ENCODE data around the gene ENTPD6. TPM values are rescaled to one million over a fixed set of nuclear protein-coding genes. Genes with fewer than 3 reads are reported as not detected.

The ENTPD6 gene
- total and polyA plus RNA-seq, 2 of the 4 experiments (the other 2 are of a cell fraction): 61.1 to 98.6 TPM

DNA sequence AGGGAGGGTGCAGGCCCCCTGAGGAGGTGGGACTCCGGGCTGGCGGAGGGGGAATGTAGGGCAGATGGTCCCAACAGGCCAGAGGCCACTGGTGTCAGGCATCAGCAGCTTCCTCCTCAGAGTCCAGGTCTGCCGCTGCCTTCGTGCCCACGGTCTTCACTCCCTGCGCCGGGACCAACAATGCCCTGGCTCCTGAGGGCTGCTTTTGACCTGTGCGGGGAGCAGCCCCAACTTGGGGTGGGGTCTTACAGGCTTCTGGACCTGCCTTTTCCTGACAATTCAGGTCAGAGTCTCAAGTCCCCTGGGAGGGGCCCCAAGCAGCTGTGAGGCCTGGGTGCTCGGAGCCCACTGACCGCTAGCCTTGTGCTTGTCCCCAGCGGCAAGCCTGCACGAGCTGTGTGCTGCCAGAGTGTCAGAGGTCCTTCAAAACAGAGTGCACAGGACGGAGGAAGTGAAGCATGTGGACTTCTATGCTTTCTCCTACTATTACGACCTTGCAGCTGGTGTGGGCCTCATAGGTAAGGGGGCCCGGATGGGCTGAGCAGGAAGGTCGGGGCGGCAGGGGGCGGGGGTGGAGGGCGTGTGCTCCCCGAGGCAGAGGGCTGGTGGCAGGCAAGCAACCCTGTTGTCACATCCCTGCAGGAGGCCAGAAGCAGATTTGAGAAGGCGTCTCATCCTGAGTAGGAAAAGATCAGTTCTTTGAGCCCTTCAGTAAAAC lies 27.1 kb downstream of the ENTPD6 start:
- peak overlapping the region in 1 of 2 experiments; percentile 42; a peak in 1 of 4 replicates for H4K8ac ChIP-seq (ENCODE audit: low read depth in 2 of 2, low read length in 2 of 2)
- peaks cover 0 to 11% of the 10 kb centered on the region in 2 experiments; a peak in 2 of 4 replicates for H3K79me1 ChIP-seq (ENCODE audit: low read depth in 1 of 2, low read length in 2 of 2)
- H2AFZ ChIP-seq (replicated peaks; ENCODE audit: low read length, poor library complexity): peak overlapping the region; percentile 75
- in situ Hi-C loops (cut with MboI; ENCODE audit: low sequenced_read_pairs) (no loop called here), dilution Hi-C loops (cut with HindIII; ENCODE audit: low sequenced_read_pairs, unreplicated experiment) (no loop called here), intact Hi-C loops (cut with micrococcal nuclease) (loop anchor here (2.0 kb wide), 1 partner anchor 26 kb away; the partner anchor contains the start of gene PYGB)
- H3K9me1 ChIP-seq (ENCODE audit: insufficient read depth, low read length): peaks cover 12% of the 10 kb centered on the region
- H3K4me2 ChIP-seq (ENCODE audit: low read depth, low read length): no peak overlapping the region
- ChIA-PET POLR2A (ENCODE audit: unreplicated experiment) (no interaction called here), CTCF (interaction anchor here (1.3 kb wide), 1 partner anchor 25 kb away, joined by 6 read pairs; no protein-coding TSS in a partner anchor)
- H3K36me3 ChIP-seq (ENCODE audit: control insufficient read depth, insufficient read depth, low read length): peaks cover 18% of the 10 kb centered on the region
- no peak overlapping the region for H3K4me3 ChIP-seq (ENCODE audit: insufficient read depth, low read depth, low read length)
- peak overlapping the region; percentile 52 for H4K91ac ChIP-seq (ENCODE audit: insufficient read depth, low read depth, low read length)
- peak overlapping the region; percentile 7 for H2BK5ac ChIP-seq (ENCODE audit: low read depth, low read length, poor library complexity, severe bottlenecking)
- 70% methylated on average over 7 of the region's 21 CpGs; no CpG with 5 or more reads in 1 of the 2 experiments for WGBS, 2 experiments (ENCODE audit: extremely low coverage in 2 of 2, insufficient read length in 1 of 2)
- H3K9ac ChIP-seq (ENCODE audit: low read depth, low read length): no peak overlapping the region
- peak overlapping the region; percentile 83 for H2BK120ac ChIP-seq (ENCODE audit: low read depth, low read length)
- H2BK15ac ChIP-seq (ENCODE audit: low read depth, low read length): peak overlapping the region; percentile 9; the same call in 2 of the 3 replicates
- no peak overlapping the region for H3K56ac ChIP-seq (ENCODE audit: extremely low read depth, insufficient read depth, low read length)
- no peaks in the 10 kb centered on the region for H3K27me3 ChIP-seq (ENCODE audit: control insufficient read depth, insufficient read depth, low read length)
- no peak for TF ChIP-seq NFE2L2 (IDR thresholded peaks at IDR 0.05; ENCODE audit: low read depth, low read length)
- no peak for TF ChIP-seq CHD1 (IDR thresholded peaks at IDR 0.05; ENCODE audit: low read depth, low read length)
- TF ChIP-seq RCOR1 (IDR thresholded peaks at IDR 0.05; ENCODE audit: insufficient replicate concordance, low read length): no peak
- TF ChIP-seq, protein P1, sequence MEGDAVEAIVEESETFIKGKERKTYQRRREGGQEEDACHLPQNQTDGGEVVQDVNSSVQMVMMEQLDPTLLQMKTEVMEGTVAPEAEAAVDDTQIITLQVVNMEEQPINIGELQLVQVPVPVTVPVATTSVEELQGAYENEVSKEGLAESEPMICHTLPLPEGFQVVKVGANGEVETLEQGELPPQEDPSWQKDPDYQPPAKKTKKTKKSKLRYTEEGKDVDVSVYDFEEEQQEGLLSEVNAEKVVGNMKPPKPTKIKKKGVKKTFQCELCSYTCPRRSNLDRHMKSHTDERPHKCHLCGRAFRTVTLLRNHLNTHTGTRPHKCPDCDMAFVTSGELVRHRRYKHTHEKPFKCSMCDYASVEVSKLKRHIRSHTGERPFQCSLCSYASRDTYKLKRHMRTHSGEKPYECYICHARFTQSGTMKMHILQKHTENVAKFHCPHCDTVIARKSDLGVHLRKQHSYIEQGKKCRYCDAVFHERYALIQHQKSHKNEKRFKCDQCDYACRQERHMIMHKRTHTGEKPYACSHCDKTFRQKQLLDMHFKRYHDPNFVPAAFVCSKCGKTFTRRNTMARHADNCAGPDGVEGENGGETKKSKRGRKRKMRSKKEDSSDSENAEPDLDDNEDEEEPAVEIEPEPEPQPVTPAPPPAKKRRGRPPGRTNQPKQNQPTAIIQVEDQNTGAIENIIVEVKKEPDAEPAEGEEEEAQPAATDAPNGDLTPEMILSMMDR (conservative IDR thresholded peaks at IDR 0.05; ENCODE audit: low read depth, low read length): no peak
- TF ChIP-seq MAFK (IDR thresholded peaks at IDR 0.05; ENCODE audit: low read depth, low read length): no peak
- TF ChIP-seq ELK1 (IDR thresholded peaks at IDR 0.05; ENCODE audit: borderline replicate concordance, low read depth, low read length): no peak
- no peak for TF ChIP-seq RFX5 (IDR thresholded peaks at IDR 0.05; ENCODE audit: low read depth, low read length)
- TF ChIP-seq BHLHE40 (IDR thresholded peaks at IDR 0.05; ENCODE audit: low read depth, low read length): no peak
- TF ChIP-seq RAD21 (IDR thresholded peaks at IDR 0.05; ENCODE audit: low read length): no peak
- TF ChIP-seq MXI1 (IDR thresholded peaks at IDR 0.05; ENCODE audit: borderline replicate concordance, low read depth, low read length): no peak
- TF ChIP-seq, protein P2, sequence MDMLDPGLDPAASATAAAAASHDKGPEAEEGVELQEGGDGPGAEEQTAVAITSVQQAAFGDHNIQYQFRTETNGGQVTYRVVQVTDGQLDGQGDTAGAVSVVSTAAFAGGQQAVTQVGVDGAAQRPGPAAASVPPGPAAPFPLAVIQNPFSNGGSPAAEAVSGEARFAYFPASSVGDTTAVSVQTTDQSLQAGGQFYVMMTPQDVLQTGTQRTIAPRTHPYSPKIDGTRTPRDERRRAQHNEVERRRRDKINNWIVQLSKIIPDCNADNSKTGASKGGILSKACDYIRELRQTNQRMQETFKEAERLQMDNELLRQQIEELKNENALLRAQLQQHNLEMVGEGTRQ (IDR thresholded peaks at IDR 0.05; ENCODE audit: low read depth, low read length): no peak
- TF ChIP-seq CEBPB (IDR thresholded peaks at IDR 0.05; ENCODE audit: low read depth, low read length): no peak
- no peak for TF ChIP-seq POLR2A (IDR thresholded peaks at IDR 0.05; ENCODE audit: low read depth, low read length)
- no peak for TF ChIP-seq FOS (IDR thresholded peaks at IDR 0.05; ENCODE audit: low read depth, low read length)
- ATAC-seq (ENCODE audit: low read depth) (no peak), DNase-seq (no peak)
- H3K9me3 ChIP-seq (ENCODE audit: control insufficient read depth, insufficient read depth, low read length): no peaks in the 10 kb centered on the region
- H2BK20ac ChIP-seq (ENCODE audit: low read depth, low read length): peak overlapping the region; percentile 49; the same call in 1 of the 2 replicates
- H3K14ac ChIP-seq (replicated peaks; ENCODE audit: low read depth, low read length): peak overlapping the region; percentile 43; the same call in 1 of the 2 replicates
- peak overlapping the region; percentile 0; the same call in 1 of the 2 replicates for H3K27ac ChIP-seq (ENCODE audit: insufficient read depth, low read length)
- H3K18ac ChIP-seq (ENCODE audit: low read depth, low read length): no peak overlapping the region
- peak overlapping the region; percentile 90 for H2AK5ac ChIP-seq (ENCODE audit: low read depth, low read length)
- H4K20me1 ChIP-seq (ENCODE audit: insufficient read depth, low read length): no peaks in the 10 kb centered on the region
- peak overlapping the region; percentile 83 for H2AK9ac ChIP-seq (replicated peaks; ENCODE audit: low read depth, low read length, poor library complexity)
- H3K23ac ChIP-seq (ENCODE audit: low read depth, low read length): no peak overlapping the region
- peaks cover 10% of the 10 kb centered on the region for H3K4me1 ChIP-seq (ENCODE audit: control insufficient read depth, insufficient read depth, low read length)
- H3K4ac ChIP-seq (ENCODE audit: low read depth, low read length): peak overlapping the region; percentile 77
- BruUV-seq (replicated peaks): no TSS peak
- no peak overlapping the region for H4K5ac ChIP-seq (ENCODE audit: low read depth, low read length)

All from IMR-90 (cell line).